DMS 273 (cell line): ENCODE data around the gene ZNF397.
A peak's percentile ranks its signal among the peaks of the same experiment; 100 is the strongest.

ENCODE experiments used
- DNase-seq: peaks from one replicate; lab custom pipeline; 2025; ENCODE audit not compliant: unreplicated experiment; lab: John Stamatoyannopoulos, UW

Gene ZNF397

DNA sequence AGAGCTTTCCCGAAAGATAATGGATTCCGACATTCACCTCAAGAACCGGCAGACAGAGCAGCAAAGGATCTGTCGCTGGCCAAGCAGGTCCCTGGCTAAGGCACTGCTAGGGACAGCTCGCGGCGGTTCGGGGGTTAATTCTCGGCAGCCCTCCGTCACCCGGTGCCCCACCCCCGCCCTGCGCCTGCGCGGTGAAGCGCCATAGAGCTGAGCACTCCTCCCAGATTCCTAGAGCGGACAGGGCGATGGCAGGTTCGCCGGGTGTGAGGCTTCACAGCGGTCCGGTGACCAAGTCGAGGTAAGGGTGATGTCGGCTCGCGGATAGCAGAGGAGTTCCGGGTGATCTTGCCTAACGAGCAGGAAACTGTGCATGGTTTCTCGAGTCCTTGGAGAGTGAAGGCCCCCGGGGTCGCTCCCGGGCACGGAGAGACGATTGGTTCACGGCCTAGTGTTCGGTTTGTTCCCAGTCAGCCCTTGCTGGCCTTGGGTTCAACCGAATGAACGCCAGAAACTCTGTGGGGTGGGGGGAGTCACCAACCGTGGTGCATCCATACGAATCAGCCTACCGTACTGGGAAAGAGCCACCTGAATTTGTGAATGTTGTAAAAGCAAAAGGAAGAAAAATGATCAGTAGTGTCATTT lies 49.4 kb downstream of the ZNF397 start, which contains the start of gene ZSCAN30:
Gene ZSCAN30 (minus strand): TSS at position 136 of the 642 bp plus-strand sequence. CDS start 25,877 bp downstream, outside the sequence.
- DNase-seq = peak; percentile 97

DNA sequence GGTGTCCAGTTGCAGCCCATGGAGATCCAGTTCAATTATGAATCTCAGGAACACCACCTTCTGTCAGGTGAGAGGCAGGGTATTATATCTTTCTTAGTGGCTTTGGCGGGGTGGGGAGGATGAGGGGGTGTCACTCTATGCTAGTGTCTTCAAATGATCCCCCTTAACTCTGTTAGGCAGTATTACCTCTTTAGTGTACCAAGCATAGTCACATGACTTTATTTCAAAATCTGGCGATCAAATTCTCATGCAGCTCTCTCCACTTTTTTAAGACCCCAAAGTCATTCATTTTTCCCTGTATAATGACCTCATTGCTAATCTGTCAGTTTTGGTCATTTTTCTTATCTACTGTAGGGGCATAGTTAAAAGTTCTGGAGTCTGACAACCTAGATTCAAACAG lies 50.3 kb downstream of the ZNF397 start:
- DNase-seq = no peak

DNA sequence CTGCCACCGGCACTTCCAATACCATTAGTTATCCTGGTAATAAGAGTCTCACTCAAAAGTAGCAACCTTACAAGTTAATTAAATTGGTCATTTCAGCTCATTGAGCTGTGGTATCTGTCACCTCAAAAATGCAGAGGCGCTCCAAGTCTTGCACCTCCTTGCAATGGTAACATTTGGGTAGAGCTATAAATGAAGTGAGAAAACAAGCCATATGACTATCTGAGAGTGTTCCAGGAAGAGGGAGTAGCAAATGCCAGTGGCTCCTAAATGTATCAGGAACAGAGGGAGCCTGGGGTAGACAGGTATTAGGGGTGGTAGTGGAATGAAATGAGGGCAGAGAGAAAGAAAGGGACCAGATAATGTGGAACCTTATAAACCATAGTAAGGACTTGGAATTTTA lies 55.2 kb downstream of the ZNF397 start:
- DNase-seq = no peak

DNA sequence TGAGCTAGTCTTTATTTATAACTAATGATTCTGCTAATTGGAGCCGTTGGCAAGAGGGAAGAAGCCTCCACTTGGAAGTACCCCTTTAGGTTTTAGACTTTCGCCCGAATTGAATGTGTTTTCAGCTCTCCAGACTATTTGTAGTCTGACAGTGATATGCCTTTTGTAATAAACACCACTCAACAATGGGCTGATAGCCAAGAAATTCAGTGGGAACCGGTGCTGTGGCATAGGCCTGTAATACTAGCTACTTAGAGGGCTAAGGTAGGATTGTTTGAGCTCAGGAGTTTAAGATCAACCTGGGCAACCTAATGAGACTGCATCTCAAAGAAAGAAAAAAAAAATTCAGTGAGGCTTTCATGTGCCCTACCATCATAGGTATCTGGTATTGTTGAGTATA lies 62.8 kb downstream of the ZNF397 start:
- no peak for DNase-seq

DNA sequence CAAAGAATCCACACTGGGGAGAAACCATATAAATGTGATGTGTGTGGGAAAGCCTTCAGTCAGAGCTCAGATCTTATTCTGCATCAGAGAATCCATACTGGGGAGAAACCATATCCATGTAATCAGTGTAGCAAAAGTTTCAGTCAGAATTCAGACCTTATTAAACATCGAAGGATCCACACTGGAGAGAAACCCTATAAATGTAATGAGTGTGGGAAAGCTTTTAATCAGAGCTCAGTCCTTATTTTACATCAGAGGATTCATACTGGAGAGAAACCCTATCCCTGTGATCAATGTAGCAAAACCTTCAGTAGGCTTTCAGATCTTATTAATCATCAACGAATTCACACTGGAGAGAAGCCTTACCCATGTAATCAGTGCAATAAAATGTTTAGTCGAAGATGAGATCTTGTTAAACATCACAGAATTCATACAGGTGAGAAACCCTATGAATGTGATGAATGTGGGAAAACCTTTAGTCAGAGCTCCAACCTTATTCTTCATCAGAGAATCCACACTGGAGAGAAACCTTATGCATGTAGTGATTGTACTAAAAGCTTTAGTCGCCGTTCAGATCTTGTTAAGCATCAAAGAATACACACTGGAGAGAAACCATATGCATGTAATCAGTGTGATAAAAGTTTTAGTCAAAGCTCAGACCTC lies 65.9 kb downstream of the ZNF397 start:
- no peak for DNase-seq
